ENCODE measurements around the gene DMD. TPM values are rescaled to one million over a fixed set of nuclear protein-coding genes. Genes with fewer than 3 reads are reported as not detected.
A peak's percentile ranks its signal among the peaks of the same experiment; 100 is the strongest.
"Not testable (repeated sequence)": the region's sequence is repeated elsewhere in the genome, so short reads cannot be mapped to it uniquely, and the experiment has no call there.

DMD gene
- total RNA-seq, 1 donor from 2014 or later = 194 TPM

GRCh38 chrX:32618154-32618553 lies 593.2 kb downstream of the DMD start:
- DNase-seq (ENCODE audit: low spot score) = no peak

- DNase-seq (ENCODE audit: low spot score) = no peak
Measured at GRCh38 chrX:32614707-32615106, 596.6 kb downstream of the DMD start.

GRCh38 chrX:32599156-32599555 lies 612.2 kb downstream of the DMD start:
- DNase-seq (ENCODE audit: low spot score) = no peak

GRCh38 chrX:32598707-32599106 lies 612.6 kb downstream of the DMD start:
- DNase-seq (ENCODE audit: low spot score) = no peak

GRCh38 chrX:32597777-32598176 lies 613.6 kb downstream of the DMD start:
- no peak for DNase-seq (ENCODE audit: low spot score)

- DNase-seq (ENCODE audit: low spot score) = no peak
Measured at GRCh38 chrX:32592786-32593185, 618.6 kb downstream of the DMD start.

GRCh38 chrX:32591589-32591988 lies 619.8 kb downstream of the DMD start:
- no peak for DNase-seq (ENCODE audit: low spot score)

- DNase-seq (ENCODE audit: low spot score) = no peak
Measured at GRCh38 chrX:32582729-32583128, 628.6 kb downstream of the DMD start.

GRCh38 chrX:32576885-32577284 lies 634.5 kb downstream of the DMD start:
- no peak for DNase-seq (ENCODE audit: low spot score)

GRCh38 chrX:32572644-32573043 lies 638.7 kb downstream of the DMD start:
- no peak for DNase-seq (ENCODE audit: low spot score)

- DNase-seq (ENCODE audit: low spot score) = no peak
Measured at GRCh38 chrX:32571579-32571978, 639.8 kb downstream of the DMD start.

- DNase-seq (ENCODE audit: low spot score) = no peak
Measured at GRCh38 chrX:32562261-32562660, 649.1 kb downstream of the DMD start.

GRCh38 chrX:32545101-32545500 lies 666.2 kb downstream of the DMD start:
- no peak for DNase-seq (ENCODE audit: low spot score)

- DNase-seq (ENCODE audit: low spot score) = no peak
Measured at GRCh38 chrX:32538554-32538953, 672.8 kb downstream of the DMD start.

- no peak for DNase-seq (ENCODE audit: low spot score)
Measured at GRCh38 chrX:32533848-32534247, 677.5 kb downstream of the DMD start.

- no peak for DNase-seq (ENCODE audit: low spot score)
Measured at GRCh38 chrX:32532262-32532661, 679.1 kb downstream of the DMD start.

GRCh38 chrX:32530802-32531403 lies 680.4 kb downstream of the DMD start:
- peak; percentile 58 for DNase-seq (ENCODE audit: low spot score)

- not testable (repeated sequence) for DNase-seq (ENCODE audit: low spot score)
Measured at GRCh38 chrX:32528451-32528850, 682.9 kb downstream of the DMD start.

GRCh38 chrX:32525234-32525633 lies 686.1 kb downstream of the DMD start:
- no peak for DNase-seq (ENCODE audit: low spot score)

GRCh38 chrX:32524385-32524784 lies 687.0 kb downstream of the DMD start:
- DNase-seq (ENCODE audit: low spot score) = no peak

- no peak for DNase-seq (ENCODE audit: low spot score)
Measured at GRCh38 chrX:32520789-32521188, 690.6 kb downstream of the DMD start.

GRCh38 chrX:32514986-32515385 lies 696.4 kb downstream of the DMD start:
- no peak for DNase-seq (ENCODE audit: low spot score)

- no peak for DNase-seq (ENCODE audit: low spot score)
Measured at GRCh38 chrX:32501606-32502005, 709.7 kb downstream of the DMD start.

GRCh38 chrX:32496671-32497070 lies 714.7 kb downstream of the DMD start:
- DNase-seq (ENCODE audit: low spot score) = no peak
